ENCODE measurements around the gene HS6ST2.

Gene HS6ST2

DNA sequence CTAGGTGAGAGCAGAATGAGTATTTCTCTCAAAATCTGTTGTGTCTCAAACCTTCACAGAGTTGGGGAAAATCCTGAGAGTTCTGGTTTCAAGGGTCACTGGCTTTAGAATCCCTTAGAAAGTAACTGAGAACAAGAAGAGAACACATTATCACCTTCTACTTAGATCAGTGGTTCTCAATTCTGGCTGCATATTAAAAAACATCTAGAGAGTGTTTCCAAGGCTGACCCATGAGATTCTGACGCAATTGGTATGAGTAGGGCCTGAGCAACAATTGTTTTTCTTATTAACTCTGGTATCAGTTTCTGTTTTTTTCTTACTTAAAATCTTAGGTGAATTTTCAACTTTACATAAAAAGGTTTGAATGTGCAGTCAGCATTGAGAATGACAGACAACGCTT, 212.8 kb downstream of the HS6ST2 start:
- Histone ChIP-seq H3K79me2 (ENCODE audit: low read length) (no peaks in the 10 kb centered on the region), H3K9me2 (replicated peaks; ENCODE audit: insufficient read depth, low read length) (no peaks in the 10 kb centered on the region), H3K9ac (ENCODE audit: low read length) (no peak overlapping the region), H3K4me3 (ENCODE audit: low read length) (no peak overlapping the region), H3F3A (ENCODE audit: insufficient read depth, low read length) (peaks cover 2% of the 10 kb centered on the region), H3K27me3 (replicated peaks; ENCODE audit: insufficient read depth, low read length) (no peaks in the 10 kb centered on the region), H3K27ac (ENCODE audit: low read length) (no peak overlapping the region), H3K4me1 (ENCODE audit: low read length) (peaks cover 13% of the 10 kb centered on the region), H4K20me1 (ENCODE audit: insufficient read depth, low read length) (no peaks in the 10 kb centered on the region), H2AFZ (ENCODE audit: low read length) (no peak overlapping the region), H3K36me3 (replicated peaks; ENCODE audit: insufficient read depth, low read length) (no peaks in the 10 kb centered on the region), H3K9me3 (replicated peaks; ENCODE audit: insufficient read depth, low read length) (no peaks in the 10 kb centered on the region), H3K4me2 (ENCODE audit: low read depth, low read length) (no peak overlapping the region)
- no peak for DNase-seq
- TF ChIP-seq, protein P1, sequence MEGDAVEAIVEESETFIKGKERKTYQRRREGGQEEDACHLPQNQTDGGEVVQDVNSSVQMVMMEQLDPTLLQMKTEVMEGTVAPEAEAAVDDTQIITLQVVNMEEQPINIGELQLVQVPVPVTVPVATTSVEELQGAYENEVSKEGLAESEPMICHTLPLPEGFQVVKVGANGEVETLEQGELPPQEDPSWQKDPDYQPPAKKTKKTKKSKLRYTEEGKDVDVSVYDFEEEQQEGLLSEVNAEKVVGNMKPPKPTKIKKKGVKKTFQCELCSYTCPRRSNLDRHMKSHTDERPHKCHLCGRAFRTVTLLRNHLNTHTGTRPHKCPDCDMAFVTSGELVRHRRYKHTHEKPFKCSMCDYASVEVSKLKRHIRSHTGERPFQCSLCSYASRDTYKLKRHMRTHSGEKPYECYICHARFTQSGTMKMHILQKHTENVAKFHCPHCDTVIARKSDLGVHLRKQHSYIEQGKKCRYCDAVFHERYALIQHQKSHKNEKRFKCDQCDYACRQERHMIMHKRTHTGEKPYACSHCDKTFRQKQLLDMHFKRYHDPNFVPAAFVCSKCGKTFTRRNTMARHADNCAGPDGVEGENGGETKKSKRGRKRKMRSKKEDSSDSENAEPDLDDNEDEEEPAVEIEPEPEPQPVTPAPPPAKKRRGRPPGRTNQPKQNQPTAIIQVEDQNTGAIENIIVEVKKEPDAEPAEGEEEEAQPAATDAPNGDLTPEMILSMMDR (IDR thresholded peaks at IDR 0.05; ENCODE audit: low read length) = no peak
- TF ChIP-seq EZH2 (optimal IDR thresholded peaks at IDR 0.05; ENCODE audit: low read depth, low read length) (no peak), EZH2phosphoT487 (IDR thresholded peaks at IDR 0.05; ENCODE audit: low read length) (no peak)

DNA sequence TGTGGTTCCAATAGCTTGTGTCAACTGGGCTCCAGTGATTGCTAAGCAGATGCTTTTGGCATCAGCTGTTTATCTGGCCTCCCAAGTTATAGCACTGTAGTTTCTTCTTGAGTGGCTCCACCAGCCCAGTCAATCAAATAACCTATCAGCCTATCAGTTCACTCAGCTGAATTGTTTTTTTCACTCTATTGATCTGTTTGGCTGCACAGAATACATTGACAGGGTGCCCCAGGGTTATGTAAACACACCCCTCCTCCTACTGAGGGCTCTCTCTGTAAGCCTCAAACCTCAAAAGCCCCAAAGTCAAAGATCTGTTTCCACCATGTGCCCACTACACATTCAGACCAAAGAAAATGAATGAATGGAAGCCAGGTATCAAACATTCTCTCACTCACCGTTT, 214.0 kb downstream of the HS6ST2 start:
- Histone ChIP-seq H3K27ac (ENCODE audit: low read length) (no peak overlapping the region), H4K20me1 (ENCODE audit: insufficient read depth, low read length) (no peaks in the 10 kb centered on the region), H3K4me2 (ENCODE audit: low read depth, low read length) (no peak overlapping the region), H3K9ac (ENCODE audit: low read length) (no peak overlapping the region), H3K4me1 (ENCODE audit: low read length) (peaks cover 2% of the 10 kb centered on the region; the same call in 1 of the 2 replicates), H3K27me3 (replicated peaks; ENCODE audit: insufficient read depth, low read length) (no peaks in the 10 kb centered on the region), H3F3A (ENCODE audit: insufficient read depth, low read length) (no peaks in the 10 kb centered on the region), H3K9me2 (replicated peaks; ENCODE audit: insufficient read depth, low read length) (no peaks in the 10 kb centered on the region), H3K79me2 (ENCODE audit: low read length) (no peaks in the 10 kb centered on the region), H3K9me3 (replicated peaks; ENCODE audit: insufficient read depth, low read length) (no peaks in the 10 kb centered on the region), H3K36me3 (replicated peaks; ENCODE audit: insufficient read depth, low read length) (no peaks in the 10 kb centered on the region), H2AFZ (ENCODE audit: low read length) (no peak overlapping the region), H3K4me3 (ENCODE audit: low read length) (no peak overlapping the region)
- TF ChIP-seq EZH2 (optimal IDR thresholded peaks at IDR 0.05; ENCODE audit: low read depth, low read length) = no peak
- TF ChIP-seq, protein P1 (IDR thresholded peaks at IDR 0.05; ENCODE audit: low read length) = no peak
- TF ChIP-seq EZH2phosphoT487 (IDR thresholded peaks at IDR 0.05; ENCODE audit: low read length) = no peak
- no peak for DNase-seq

DNA sequence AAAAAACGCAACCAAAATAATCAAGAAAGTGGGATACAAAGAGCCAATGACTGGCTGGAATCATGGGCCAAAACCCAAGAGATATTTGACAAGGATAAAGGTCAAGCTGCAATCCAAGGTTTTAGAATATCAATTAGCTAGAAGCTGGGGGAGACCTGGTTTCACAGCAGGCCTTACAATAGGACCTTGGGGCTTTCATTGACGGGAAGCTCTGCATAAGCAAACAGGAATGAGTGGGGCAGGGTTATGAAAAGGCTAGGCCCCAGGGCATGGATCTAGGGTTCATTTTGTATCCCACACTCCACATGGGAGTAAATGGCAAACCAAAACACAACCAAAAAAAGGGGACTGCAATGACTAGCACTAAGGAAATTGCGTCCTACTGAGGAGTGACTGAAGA, 215.3 kb downstream of the HS6ST2 start:
- Histone ChIP-seq H3K27ac (ENCODE audit: low read length) (no peak overlapping the region), H3K36me3 (replicated peaks; ENCODE audit: insufficient read depth, low read length) (no peaks in the 10 kb centered on the region), H3K9ac (ENCODE audit: low read length) (no peak overlapping the region), H3K79me2 (ENCODE audit: low read length) (no peaks in the 10 kb centered on the region), H3K9me3 (replicated peaks; ENCODE audit: insufficient read depth, low read length) (no peaks in the 10 kb centered on the region), H2AFZ (ENCODE audit: low read length) (no peak overlapping the region), H4K20me1 (ENCODE audit: insufficient read depth, low read length) (no peaks in the 10 kb centered on the region), H3K27me3 (replicated peaks; ENCODE audit: insufficient read depth, low read length) (no peaks in the 10 kb centered on the region), H3K4me2 (ENCODE audit: low read depth, low read length) (no peak overlapping the region), H3K4me3 (ENCODE audit: low read length) (no peak overlapping the region), H3F3A (ENCODE audit: insufficient read depth, low read length) (no peaks in the 10 kb centered on the region), H3K4me1 (ENCODE audit: low read length) (no peaks in the 10 kb centered on the region), H3K9me2 (replicated peaks; ENCODE audit: insufficient read depth, low read length) (no peaks in the 10 kb centered on the region)
- DNase-seq = no peak
- no peak for TF ChIP-seq EZH2 (optimal IDR thresholded peaks at IDR 0.05; ENCODE audit: low read depth, low read length)

DNA sequence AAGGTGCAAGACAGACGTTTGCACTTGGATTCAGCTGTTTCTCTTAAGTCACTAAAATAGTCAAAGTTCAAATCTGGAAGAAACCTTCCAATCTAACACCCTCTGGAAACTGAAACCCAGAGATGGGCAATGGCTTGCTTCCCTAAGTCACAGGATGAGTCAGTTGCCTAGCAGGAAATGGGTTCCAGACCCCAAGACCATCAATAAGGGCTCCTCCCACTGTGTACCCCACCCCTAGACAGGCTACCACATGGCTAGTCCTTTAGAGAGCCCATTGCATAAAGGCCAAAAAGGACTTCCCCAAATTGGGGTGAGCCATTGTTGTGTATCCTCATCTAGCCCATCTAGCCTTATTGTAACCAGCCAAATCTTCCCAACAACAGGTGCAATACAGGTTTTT, 216.2 kb downstream of the HS6ST2 start:
- Histone ChIP-seq H3K27ac (ENCODE audit: low read length) (no peak overlapping the region), H3K4me3 (ENCODE audit: low read length) (no peak overlapping the region), H3K9me3 (replicated peaks; ENCODE audit: insufficient read depth, low read length) (no peaks in the 10 kb centered on the region), H3K4me2 (ENCODE audit: low read depth, low read length) (no peak overlapping the region), H2AFZ (ENCODE audit: low read length) (no peak overlapping the region), H3K9ac (ENCODE audit: low read length) (no peak overlapping the region), H3K27me3 (replicated peaks; ENCODE audit: insufficient read depth, low read length) (no peaks in the 10 kb centered on the region), H4K20me1 (ENCODE audit: insufficient read depth, low read length) (no peaks in the 10 kb centered on the region), H3K36me3 (replicated peaks; ENCODE audit: insufficient read depth, low read length) (no peaks in the 10 kb centered on the region), H3K79me2 (ENCODE audit: low read length) (no peaks in the 10 kb centered on the region), H3K9me2 (replicated peaks; ENCODE audit: insufficient read depth, low read length) (no peaks in the 10 kb centered on the region), H3K4me1 (ENCODE audit: low read length) (no peaks in the 10 kb centered on the region), H3F3A (ENCODE audit: insufficient read depth, low read length) (no peaks in the 10 kb centered on the region)
- TF ChIP-seq, protein P1 (IDR thresholded peaks at IDR 0.05; ENCODE audit: low read length) = no peak
- TF ChIP-seq EZH2phosphoT487 (IDR thresholded peaks at IDR 0.05; ENCODE audit: low read length) (no peak), EZH2 (optimal IDR thresholded peaks at IDR 0.05; ENCODE audit: low read depth, low read length) (no peak)
- DNase-seq = no peak

Measured in MM.1S (cell line).